COLO668 (cell line): Measurements from ENCODE around the gene GAB1.
"Not testable (repeated sequence)": the region's sequence is repeated elsewhere in the genome, so short reads cannot be mapped to it uniquely, and the experiment has no call there.

Experiments used
- DNase-seq: peaks from one replicate; lab custom pipeline; 2025; ENCODE audit not compliant: unreplicated experiment; lab: John Stamatoyannopoulos, UW

Gene GAB1

GRCh38 chr4:143337600-143338287 lies 1.1 kb downstream of the GAB1 start:
- DNase-seq = peak; percentile 21

- DNase-seq = no peak
Measured at GRCh38 chr4:143338313-143338712, 1.6 kb downstream of the GAB1 start.

- no peak for DNase-seq
Measured at GRCh38 chr4:143339497-143339896, 2.8 kb downstream of the GAB1 start.

GRCh38 chr4:143341186-143341755 lies 4.6 kb downstream of the GAB1 start:
- peak; percentile 6 for DNase-seq

- DNase-seq = no peak
Measured at GRCh38 chr4:143343276-143343831, 6.7 kb downstream of the GAB1 start.

- DNase-seq = no peak
Measured at GRCh38 chr4:143344041-143344440, 7.4 kb downstream of the GAB1 start.

GRCh38 chr4:143344774-143345173 lies 8.1 kb downstream of the GAB1 start:
- no peak for DNase-seq

- DNase-seq = no peak
Measured at GRCh38 chr4:143345356-143345755, 8.7 kb downstream of the GAB1 start.

GRCh38 chr4:143346206-143346605 lies 9.5 kb downstream of the GAB1 start:
- DNase-seq = no peak

GRCh38 chr4:143347484-143348111 lies 10.9 kb downstream of the GAB1 start:
- DNase-seq = no peak

GRCh38 chr4:143348233-143349077 lies 11.8 kb downstream of the GAB1 start:
- DNase-seq = no peak

- not testable (repeated sequence) for DNase-seq
Measured at GRCh38 chr4:143349858-143350527, 13.3 kb downstream of the GAB1 start.

- DNase-seq = no peak
Measured at GRCh38 chr4:143351149-143351691, 14.5 kb downstream of the GAB1 start.

- peak; percentile 25 for DNase-seq
Measured at GRCh38 chr4:143351774-143352451, 15.2 kb downstream of the GAB1 start.

GRCh38 chr4:143352720-143353119 lies 16.0 kb downstream of the GAB1 start:
- no peak for DNase-seq

GRCh38 chr4:143353797-143354196 lies 17.1 kb downstream of the GAB1 start:
- no peak for DNase-seq

- no peak for DNase-seq
Measured at GRCh38 chr4:143354990-143355389, 18.3 kb downstream of the GAB1 start.

GRCh38 chr4:143355540-143356217 lies 19.0 kb downstream of the GAB1 start:
- DNase-seq = no peak

GRCh38 chr4:143356493-143356892 lies 19.8 kb downstream of the GAB1 start:
- DNase-seq = no peak
